H9 (cell line): Measurements from ENCODE around the gene GRIP1. TPM values are rescaled to one million over a fixed set of nuclear protein-coding genes. Genes with fewer than 3 reads are reported as not detected.

Experiments
- DNase-seq: peaks from one replicate; pipeline ENCODE4 v3.0.0-alpha.2; 2017
- H2AFZ ChIP-seq: one replicate; pipeline ENCODE4 v1.6.1; 2013; ENCODE audit warnings: mild to moderate bottlenecking, low read length, control low read depth, moderate library complexity
- H2AK5ac ChIP-seq: 2 replicates; pipeline ENCODE4 v1.6.1; 2013; ENCODE audit warnings: low read length, control low read depth, mixed read lengths; ENCODE audit not compliant: insufficient read length
- H2BK120ac ChIP-seq: one replicate; pipeline ENCODE4 v1.6.1; 2013; ENCODE audit warnings: low read depth, mild to moderate bottlenecking, low read length, control low read depth, inconsistent platforms; ENCODE audit not compliant: poor library complexity, severe bottlenecking
- H2BK12ac ChIP-seq: 2 replicates; pipeline ENCODE4 v1.6.1; 2013; ENCODE audit warnings: low read length, control low read depth, mixed read lengths, low read depth; ENCODE audit not compliant: insufficient read length
- H2BK15ac ChIP-seq: 2 replicates; pipeline ENCODE4 v1.6.1; 2013; ENCODE audit warnings: low read depth, low read length, control low read depth
- H2BK20ac ChIP-seq: one replicate; pipeline ENCODE4 v1.6.1; 2013; ENCODE audit warnings: low read depth, mild to moderate bottlenecking, low read length, control low read depth, inconsistent platforms; ENCODE audit not compliant: poor library complexity, severe bottlenecking
- H2BK5ac ChIP-seq: 2 replicates; pipeline ENCODE4 v1.6.1; 2013; ENCODE audit warnings: low read length, control low read depth, mixed read lengths; ENCODE audit not compliant: insufficient read length
- H3K14ac ChIP-seq: 2 replicates; pipeline ENCODE4 v1.6.1; 2013; ENCODE audit warnings: low read length, control low read depth; ENCODE audit not compliant: insufficient read depth
- H3K18ac ChIP-seq: 2 replicates; pipeline ENCODE4 v1.6.1; 2013; ENCODE audit warnings: low read depth, mild to moderate bottlenecking, mixed read lengths, low read length, control low read depth; ENCODE audit not compliant: insufficient read length
- H3K23ac ChIP-seq: 2 replicates; pipeline ENCODE4 v1.6.1; 2013; ENCODE audit warnings: low read length, control low read depth, mixed read lengths, low read depth; ENCODE audit not compliant: insufficient read length
- H3K23me2 ChIP-seq: 2 replicates; pipeline ENCODE4 v1.6.1; 2013; ENCODE audit warnings: low read depth, mild to moderate bottlenecking, mixed read lengths, low read length, control low read depth; ENCODE audit not compliant: insufficient read length, poor library complexity, severe bottlenecking
- H3K27ac ChIP-seq: 2 replicates; pipeline ENCODE4 v1.5.1; 2013; ENCODE audit warnings: low read length, control low read depth, mixed read lengths, low read depth; ENCODE audit not compliant: insufficient read length
- H3K27me3 ChIP-seq: 2 replicates; pipeline ENCODE4 v1.6.1; 2013; ENCODE audit warnings: low read length, control low read depth, inconsistent platforms; ENCODE audit not compliant: insufficient read depth
- H3K4ac ChIP-seq: 2 replicates; pipeline ENCODE4 v1.6.1; 2013; ENCODE audit warnings: low read depth, mild to moderate bottlenecking, control low read depth, inconsistent platforms, low read length, moderate library complexity
- H3K4me1 ChIP-seq: 2 replicates; pipeline ENCODE4 v1.6.1; 2013; ENCODE audit warnings: low read length, control low read depth, inconsistent platforms; ENCODE audit not compliant: insufficient read depth
- H3K4me2 ChIP-seq: 2 replicates; pipeline ENCODE4 v1.6.1; 2013; ENCODE audit warnings: low read length, control low read depth, mixed read lengths; ENCODE audit not compliant: insufficient read length, insufficient read depth
- H3K56ac ChIP-seq: 2 replicates; pipeline ENCODE4 v1.6.1; 2013; ENCODE audit warnings: low read depth, mild to moderate bottlenecking, mixed read lengths, low read length, control low read depth; ENCODE audit not compliant: insufficient read length
- H3K79me1 ChIP-seq: 2 replicates; pipeline ENCODE4 v1.6.1; 2013; ENCODE audit warnings: low read depth, mild to moderate bottlenecking, moderate library complexity, low read length, control low read depth, inconsistent platforms; ENCODE audit not compliant: insufficient read depth, poor library complexity, severe bottlenecking
- H3K79me2 ChIP-seq: 2 replicates; pipeline ENCODE4 v1.6.1; 2013; ENCODE audit warnings: low read length, control low read depth, inconsistent platforms; ENCODE audit not compliant: insufficient read depth
- H3K9ac ChIP-seq: 2 replicates; pipeline ENCODE4 v1.6.1; 2013; ENCODE audit warnings: low read length, control low read depth, mixed read lengths; ENCODE audit not compliant: insufficient read length; ENCODE audit errors: extremely low read depth
- H3K9me3 ChIP-seq: one replicate; pipeline ENCODE4 v1.6.1; 2013; ENCODE audit warnings: low read depth, low read length, inconsistent platforms; ENCODE audit not compliant: control insufficient read depth
- H3T11ph ChIP-seq: one replicate; pipeline ENCODE4 v1.6.1; 2013; ENCODE audit warnings: mild to moderate bottlenecking, low read length, control low read depth, inconsistent platforms
- H4K20me1 ChIP-seq: one replicate; pipeline ENCODE4 v1.6.1; 2013; ENCODE audit not compliant: control insufficient read depth, insufficient read length, insufficient read depth
- H4K5ac ChIP-seq: 2 replicates; pipeline ENCODE4 v1.6.1; 2013; ENCODE audit warnings: low read depth, mild to moderate bottlenecking, mixed read lengths, low read length, control low read depth; ENCODE audit not compliant: insufficient read length
- H4K8ac ChIP-seq: replicated peaks from 2 replicates; pipeline ENCODE4 v1.6.1; 2013; ENCODE audit warnings: low read length, control low read depth, mixed read lengths, low read depth; ENCODE audit not compliant: insufficient read length
- H4K91ac ChIP-seq: 2 replicates; pipeline ENCODE4 v1.6.1; 2013; ENCODE audit warnings: low read depth, mild to moderate bottlenecking, moderate library complexity, mixed read lengths, low read length, control low read depth; ENCODE audit not compliant: insufficient read length
- H3K27ac Mint-ChIP-seq, 3 experiments: 2 replicates in 2 of 3; 3 replicates in 1 of 3; pipeline ENCODE4 v1.8.0; 2020 to 2021; ENCODE audit warnings: mixed read lengths in 3 of 3, mild to moderate bottlenecking in 1 of 3, moderate library complexity in 1 of 3
- H3K27me3 Mint-ChIP-seq: 2 replicates; pipeline ENCODE4 v1.8.0; 2021; ENCODE audit warnings: low read depth, mild to moderate bottlenecking, moderate library complexity, mixed read lengths
- H3K36me3 Mint-ChIP-seq, 3 experiments: 2 replicates in 2 of 3; 3 replicates in 1 of 3; pipeline ENCODE4 v1.8.0; 2020 to 2021; ENCODE audit warnings: low read depth in 3 of 3, mixed read lengths in 3 of 3; ENCODE audit not compliant: insufficient read depth in 1 of 3
- H3K4me1 Mint-ChIP-seq, 2 experiments: 2 replicates each; pipeline ENCODE4 v1.8.0; 2020; ENCODE audit warnings: mixed read lengths in 2 of 2
- H3K4me3 Mint-ChIP-seq, 2 experiments: 2 replicates in 1 of 2; 3 replicates in 1 of 2; pipeline ENCODE4 v1.8.0; 2020 to 2021; ENCODE audit warnings: mild to moderate bottlenecking in 2 of 2, mixed read lengths in 2 of 2, moderate library complexity in 1 of 2
- H3K9me3 Mint-ChIP-seq, 2 experiments: 2 replicates in 1 of 2; 3 replicates in 1 of 2; pipeline ENCODE4 v1.8.0; 2020; ENCODE audit warnings: mild to moderate bottlenecking in 2 of 2, mixed read lengths in 2 of 2, moderate library complexity in 1 of 2
- CTCF ChIP-seq: fragments of 200-600 bp; sonication (generic); conservative IDR thresholded peaks from 3 replicates; pipeline ENCODE4 v1.8.0; 2021; ENCODE audit warnings: antibody characterized with exemption, mild to moderate bottlenecking
- WGBS: extraction: QIAGEN DNeasy Blood & Tissue Kit; methylation state at CpG from one replicate; pipeline ENCODE4 v1.1.7; 2013; ENCODE audit warnings: missing lambda C conversion rate, low lambda C conversion rate, mixed read lengths; ENCODE audit not compliant: insufficient read length; ENCODE audit errors: extremely low coverage; 5-methylcytosine and 5-hydroxymethylcytosine counted together
- total RNA-seq: library from RNA; stranded (reverse); gene quantifications from 2 replicates; pipeline ENCODE4 v1.2.1, GENCODE V29; 2021

Gene GRIP1
- total RNA-seq, 1 experiment from 2014 or later: 19.5 TPM

- no peaks in the 10 kb centered on the region for H3K79me2 ChIP-seq
- Mint-ChIP-seq H3K36me3 (peaks cover 0 to 3% (median 0%) of the 10 kb centered on the region in 3 experiments; a peak in 2 of 7 replicates), H3K27me3 (no peaks in the 10 kb centered on the region), H3K4me1 (peaks cover 3 to 5% of the 10 kb centered on the region in 2 experiments; a peak in 3 of 4 replicates), H3K4me3 (no peak overlapping the region), H3K9me3 (no peaks in the 10 kb centered on the region), H3K27ac (no peak overlapping the region)
- H3K4ac ChIP-seq: no peak overlapping the region
- H3K56ac ChIP-seq: no peak overlapping the region
- no peak overlapping the region for H3K27ac ChIP-seq
- WGBS: no CpG with 5 or more reads among the region's 4 CpGs
- H3K4me1 ChIP-seq: peaks cover 2% of the 10 kb centered on the region; the same call in 1 of the 2 replicates
- H4K91ac ChIP-seq: no peak overlapping the region
- H2AK5ac ChIP-seq: no peak overlapping the region
- H3K18ac ChIP-seq: no peak overlapping the region
- H3K23ac ChIP-seq: no peak overlapping the region
- no peak overlapping the region for H2BK15ac ChIP-seq
- no peak overlapping the region for H2BK20ac ChIP-seq
- H3T11ph ChIP-seq: no peak overlapping the region
- H3K14ac ChIP-seq: no peak overlapping the region
- H4K5ac ChIP-seq: no peak overlapping the region
- no peaks in the 10 kb centered on the region for H3K27me3 ChIP-seq
- no peak overlapping the region for H2BK5ac ChIP-seq
- H4K20me1 ChIP-seq: no peaks in the 10 kb centered on the region
- H3K9me3 ChIP-seq: no peaks in the 10 kb centered on the region
- TF ChIP-seq CTCF: no peak
- H2BK12ac ChIP-seq: no peak overlapping the region
- no peak for DNase-seq
- H3K9ac ChIP-seq: no peak overlapping the region
- no peak overlapping the region for H3K4me2 ChIP-seq
- no peak overlapping the region for H2AFZ ChIP-seq
- H2BK120ac ChIP-seq: no peak overlapping the region
- no peaks in the 10 kb centered on the region for H3K79me1 ChIP-seq
- no peaks in the 10 kb centered on the region for H3K23me2 ChIP-seq
- no peak overlapping the region for H4K8ac ChIP-seq
Measured at GRCh38 chr12:66447643-66448042, 231.2 kb downstream of the GRIP1 start.
